D341Med (cell line): Measurements from ENCODE around the gene ANO9.

Experiments
- DNase-seq: peaks from one replicate; pipeline ENCODE4 v3.0.0; 2012; ENCODE audit warnings: low spot score

The ANO9 gene

DNA sequence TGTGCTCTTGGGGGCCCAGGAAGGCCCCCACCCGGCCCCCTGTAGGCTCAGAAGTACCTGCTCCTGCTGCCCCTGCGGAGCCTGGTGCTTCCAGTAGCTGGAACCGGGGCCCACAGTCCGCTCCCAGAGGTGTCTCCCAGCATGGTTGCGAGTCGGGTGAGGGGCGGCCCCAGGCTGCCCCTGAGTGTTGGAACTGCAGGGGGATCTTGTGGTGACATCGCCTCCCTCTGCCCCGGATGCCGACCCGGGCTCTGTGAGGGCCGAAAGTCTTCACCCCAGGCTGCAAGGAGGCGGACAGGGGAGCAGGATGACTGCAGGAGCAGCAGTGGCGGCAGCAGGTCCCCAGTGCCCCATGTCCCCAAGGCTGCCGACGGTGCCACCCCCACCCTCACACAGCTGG is 57.3 kb downstream of the ANO9 start:
- DNase-seq: no peak

DNA sequence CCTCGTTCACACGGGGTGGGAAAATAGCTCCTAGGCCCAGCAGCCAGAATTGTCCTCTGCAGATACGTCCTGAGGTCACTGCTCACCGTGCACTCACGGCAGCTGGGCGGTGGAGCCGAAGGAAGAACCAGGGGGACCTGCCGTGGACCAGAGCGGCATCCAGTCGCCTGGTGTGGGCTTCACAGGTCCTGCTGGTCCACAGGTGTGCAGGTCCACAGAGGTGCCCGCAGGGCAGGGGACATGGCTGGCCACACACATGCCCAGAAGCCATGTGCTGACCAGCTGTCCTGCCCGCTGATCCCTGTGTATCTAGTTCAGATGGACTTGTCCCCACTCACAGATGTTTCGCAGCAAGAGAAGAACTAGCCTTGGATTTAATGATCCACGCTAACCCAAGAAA is 58.4 kb downstream of the ANO9 start:
- no peak for DNase-seq

DNA sequence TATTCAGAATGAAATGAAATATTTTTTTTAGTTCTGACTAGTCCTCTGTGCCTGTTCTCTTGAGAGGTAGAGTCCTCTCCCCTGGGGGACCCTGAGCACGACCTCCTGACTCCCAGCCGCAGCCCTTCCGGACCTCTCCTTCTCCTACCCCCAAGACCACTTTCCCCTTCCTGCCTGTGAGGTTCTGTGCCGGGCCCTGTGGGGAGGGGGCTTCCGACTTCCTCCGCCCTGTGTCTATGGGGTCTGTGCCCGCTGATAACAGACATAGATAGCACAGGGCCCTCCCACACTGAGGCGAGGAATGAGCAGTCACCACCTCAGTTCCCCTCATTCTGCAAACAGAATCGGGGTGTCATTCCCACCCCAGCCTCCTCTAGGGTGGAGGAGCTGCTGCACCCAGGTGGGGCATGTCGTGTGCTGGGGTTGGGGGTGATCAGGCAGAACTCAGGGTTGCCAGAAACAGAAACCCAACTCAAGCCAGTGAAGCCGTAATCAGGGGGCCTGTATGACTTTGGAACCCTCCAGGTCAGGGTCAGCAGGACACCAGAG is 59.7 kb downstream of the ANO9 start:
- no peak for DNase-seq

DNA sequence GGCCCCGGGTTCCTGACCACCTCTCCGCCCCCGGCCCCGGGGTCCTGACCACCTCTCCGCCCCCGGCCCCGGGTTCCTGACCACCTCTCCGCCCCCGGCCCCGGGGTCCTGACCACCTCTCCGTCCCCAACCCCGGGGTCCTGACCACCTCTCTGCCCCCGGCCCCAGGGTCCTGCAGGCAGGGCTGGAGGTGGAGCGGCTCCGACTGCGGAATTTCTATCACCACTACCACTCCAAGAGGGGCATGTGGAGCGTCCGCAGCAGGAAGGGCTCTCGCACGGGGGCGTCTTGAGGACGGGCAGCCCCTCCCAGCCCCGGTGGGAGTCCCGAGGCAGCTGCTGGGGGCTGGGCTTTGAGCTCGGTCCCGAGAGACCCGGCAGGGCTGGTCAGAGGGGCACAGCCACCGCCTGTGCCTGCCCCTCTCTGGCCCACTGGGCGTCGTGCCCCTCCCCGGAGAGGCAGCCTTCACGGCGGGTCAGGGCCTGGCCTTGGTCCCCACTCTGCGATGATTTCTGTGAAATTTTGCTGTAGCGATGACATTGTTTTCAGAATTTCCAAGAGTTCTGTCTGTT is 60.2 kb downstream of the ANO9 start:
- DNase-seq: no peak

DNA sequence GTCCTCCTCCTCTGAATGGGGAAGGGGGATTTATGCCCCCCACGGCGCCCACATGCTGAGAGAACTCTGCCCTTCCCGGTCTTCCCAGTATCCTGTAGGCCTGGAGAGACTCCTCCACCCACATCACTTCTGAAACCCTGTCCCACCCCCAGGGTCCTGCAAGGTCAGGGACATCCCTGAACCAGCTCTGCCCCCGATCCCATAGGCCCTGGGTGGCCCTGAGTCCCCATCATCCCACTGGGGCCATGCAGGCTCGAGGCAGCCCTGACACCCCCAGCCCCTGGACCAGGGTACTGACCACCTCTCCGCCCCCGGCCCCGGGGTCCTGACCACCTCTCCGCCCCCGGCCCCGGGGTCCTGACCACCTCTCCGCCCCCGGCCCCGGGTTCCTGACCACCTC is 60.8 kb downstream of the ANO9 start:
- DNase-seq: no peak

DNA sequence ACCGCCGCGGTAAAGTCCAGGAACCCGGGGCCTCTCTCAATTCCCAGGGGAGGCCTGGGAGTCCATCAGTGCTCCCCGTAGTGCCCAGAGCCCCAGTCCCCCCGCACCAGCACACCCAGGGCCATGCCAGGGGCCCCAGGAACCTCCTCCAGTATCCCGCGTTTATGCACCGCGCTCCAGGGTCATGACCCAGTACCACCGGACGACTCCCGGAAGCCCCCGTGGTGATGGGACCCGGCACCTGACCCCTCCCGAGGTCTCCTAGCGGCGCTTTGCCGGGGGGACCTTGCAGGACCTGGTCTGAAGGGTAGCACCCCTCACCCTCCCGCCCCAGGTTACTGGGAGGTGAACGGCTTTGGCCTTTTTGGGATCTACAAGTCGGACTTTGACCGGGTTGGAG is 61.3 kb downstream of the ANO9 start:
- no peak for DNase-seq

DNA sequence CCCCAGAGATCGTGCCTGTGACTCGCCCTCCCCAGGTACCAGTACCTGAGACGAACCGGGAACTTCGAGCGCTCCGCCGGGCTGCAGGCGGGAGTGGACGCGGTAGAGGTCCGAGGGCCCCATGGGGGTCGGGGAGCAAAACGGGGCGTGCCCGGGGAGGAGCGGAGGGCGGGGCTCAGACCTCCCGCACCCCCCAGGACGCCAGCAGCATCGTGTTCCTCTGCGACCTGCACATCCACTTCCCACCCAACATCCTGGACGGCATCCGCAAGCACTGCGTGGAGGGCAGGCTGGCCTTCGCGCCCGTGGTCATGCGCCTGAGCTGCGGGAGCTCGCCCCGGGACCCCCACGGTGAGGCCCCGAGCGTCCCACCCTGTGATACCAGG is 61.7 kb downstream of the ANO9 start:
- no peak for DNase-seq

DNA sequence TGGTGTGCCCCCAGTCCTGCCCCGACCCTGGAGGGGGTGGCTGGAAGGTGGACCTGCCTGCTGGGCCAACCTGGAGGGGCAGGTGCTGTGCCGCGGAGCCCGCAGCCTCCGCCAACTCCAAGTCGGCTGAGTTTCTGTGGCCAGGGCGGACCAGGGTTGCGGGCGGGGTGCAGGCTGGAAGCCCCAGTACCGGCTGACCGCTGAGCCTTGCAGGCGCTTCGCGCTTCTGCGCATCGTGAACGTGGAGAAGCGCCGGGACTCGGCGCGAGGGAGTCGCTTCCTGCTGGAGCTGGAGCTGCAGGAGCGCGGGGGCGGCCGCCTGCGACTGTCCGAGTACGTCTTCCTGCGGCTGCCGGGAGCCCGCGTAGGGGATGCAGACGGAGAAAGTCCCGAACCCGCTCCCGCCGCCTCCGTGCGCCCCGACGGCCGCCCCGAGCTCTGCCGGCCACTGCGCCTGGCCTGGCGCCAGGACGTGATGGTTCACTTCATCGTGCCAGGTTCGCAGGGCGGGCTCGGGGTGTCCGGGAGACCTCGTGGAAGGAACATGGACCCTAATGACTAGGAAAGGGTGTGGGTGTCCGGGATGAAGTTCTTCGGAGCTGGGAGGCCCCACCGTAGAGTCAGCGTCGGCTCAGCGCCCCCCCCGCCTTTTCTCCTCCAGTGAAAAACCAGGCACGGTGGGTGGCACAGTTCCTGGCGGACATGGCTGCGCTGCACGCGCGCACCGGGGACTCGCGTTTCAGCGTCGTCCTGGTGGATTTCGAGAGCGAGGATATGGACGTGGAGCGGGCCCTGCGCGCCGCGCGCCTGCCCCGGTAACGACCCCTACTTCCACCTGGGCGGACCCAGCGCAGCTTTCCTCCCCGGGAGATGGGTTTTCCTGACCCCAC is 62.4 kb downstream of the ANO9 start:
- DNase-seq: no peak

DNA sequence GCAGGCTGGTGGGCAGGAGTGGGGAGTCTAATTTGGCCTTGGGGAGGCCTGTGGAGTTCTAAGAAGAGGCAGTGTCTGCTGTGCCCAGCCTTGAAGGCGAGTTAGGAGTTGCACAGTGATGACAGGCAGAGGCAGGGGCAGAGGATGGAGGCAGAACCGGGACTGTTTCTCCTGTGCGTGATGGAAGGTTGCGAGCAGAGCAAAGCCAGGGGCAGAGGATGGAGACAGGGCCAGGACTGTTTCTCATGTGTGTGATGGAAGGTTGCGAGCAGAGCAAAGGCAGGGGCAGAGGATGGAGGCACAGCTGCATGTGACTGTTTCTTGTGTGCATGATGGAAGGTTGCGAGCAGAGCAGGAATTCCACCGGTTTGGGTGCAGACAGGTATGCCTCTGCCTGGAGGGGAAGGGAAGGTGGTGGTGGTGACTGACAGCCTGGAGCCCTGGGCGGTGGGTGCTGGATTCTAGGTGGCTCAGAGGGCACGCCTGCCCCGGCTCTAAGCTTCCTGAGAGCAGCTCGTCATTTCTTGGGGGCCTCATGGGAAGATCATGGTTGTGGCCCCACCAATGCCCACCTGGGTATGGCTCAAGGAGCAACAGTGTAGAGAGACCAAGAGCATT is 63.8 kb downstream of the ANO9 start:
- no peak for DNase-seq

DNA sequence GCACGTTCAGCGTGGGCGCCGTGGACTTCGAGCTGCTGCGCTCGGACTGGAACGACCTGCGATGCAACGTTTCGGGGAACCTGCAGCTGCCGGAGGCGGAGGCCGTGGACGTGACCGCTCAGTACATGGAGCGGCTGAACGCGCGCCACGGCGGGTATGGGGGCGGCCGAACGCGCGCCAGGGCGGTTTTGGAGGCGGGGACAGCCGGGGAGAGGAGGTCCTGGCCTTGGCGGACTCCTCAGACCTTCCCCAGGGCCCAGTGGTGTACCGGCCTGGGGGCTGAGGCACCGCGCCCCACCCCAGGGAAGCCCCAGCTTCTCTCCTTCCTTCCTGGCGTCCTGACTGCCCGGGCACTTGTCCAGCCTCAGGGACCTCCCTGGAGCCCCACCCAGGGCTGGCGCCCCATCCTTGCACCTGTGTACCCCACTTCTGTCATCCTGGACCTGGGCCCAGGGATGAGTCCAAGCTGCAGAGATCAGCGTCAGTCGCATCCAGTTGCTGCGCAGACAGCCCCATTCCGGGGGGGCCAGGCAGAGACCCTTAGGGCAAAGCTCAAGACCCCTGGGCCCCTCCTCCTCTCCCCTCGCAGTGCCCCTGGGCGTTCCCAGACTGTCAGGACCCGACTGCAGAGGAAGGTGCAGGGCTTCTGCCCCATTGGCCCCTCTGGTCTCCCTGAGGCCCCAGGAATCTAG is 64.5 kb downstream of the ANO9 start:
- DNase-seq: no peak

DNA sequence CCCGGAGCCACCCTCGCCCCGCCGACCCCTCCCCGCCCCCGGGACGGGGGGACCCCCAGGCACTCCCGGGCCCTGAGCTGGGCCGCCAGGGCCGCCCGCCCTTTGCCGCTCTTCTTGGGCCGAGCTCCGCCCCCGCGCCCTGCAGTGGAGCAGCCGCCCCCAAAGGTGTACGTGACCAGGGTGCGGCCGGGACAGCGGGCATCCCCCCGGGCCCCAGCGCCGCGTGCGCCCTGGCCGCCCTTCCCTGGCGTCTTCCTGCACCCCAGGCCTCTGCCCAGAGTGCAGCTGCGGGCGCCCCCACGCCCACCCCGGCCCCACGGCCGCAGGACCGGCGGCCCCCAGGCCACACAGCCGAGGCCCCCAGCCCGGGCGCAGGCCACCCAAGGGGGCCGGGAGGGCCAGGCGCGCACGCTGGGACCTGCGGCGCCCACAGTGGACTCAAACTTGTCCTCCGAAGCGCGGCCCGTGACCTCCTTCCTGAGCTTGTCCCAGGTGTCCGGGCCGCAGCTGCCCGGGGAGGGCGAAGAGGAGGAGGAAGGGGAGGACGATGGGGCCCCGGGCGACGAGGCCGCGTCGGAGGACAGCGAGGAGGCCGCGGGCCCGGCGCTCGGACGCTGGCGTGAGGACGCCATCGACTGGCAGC is 65.2 kb downstream of the ANO9 start:
- no peak for DNase-seq

DNA sequence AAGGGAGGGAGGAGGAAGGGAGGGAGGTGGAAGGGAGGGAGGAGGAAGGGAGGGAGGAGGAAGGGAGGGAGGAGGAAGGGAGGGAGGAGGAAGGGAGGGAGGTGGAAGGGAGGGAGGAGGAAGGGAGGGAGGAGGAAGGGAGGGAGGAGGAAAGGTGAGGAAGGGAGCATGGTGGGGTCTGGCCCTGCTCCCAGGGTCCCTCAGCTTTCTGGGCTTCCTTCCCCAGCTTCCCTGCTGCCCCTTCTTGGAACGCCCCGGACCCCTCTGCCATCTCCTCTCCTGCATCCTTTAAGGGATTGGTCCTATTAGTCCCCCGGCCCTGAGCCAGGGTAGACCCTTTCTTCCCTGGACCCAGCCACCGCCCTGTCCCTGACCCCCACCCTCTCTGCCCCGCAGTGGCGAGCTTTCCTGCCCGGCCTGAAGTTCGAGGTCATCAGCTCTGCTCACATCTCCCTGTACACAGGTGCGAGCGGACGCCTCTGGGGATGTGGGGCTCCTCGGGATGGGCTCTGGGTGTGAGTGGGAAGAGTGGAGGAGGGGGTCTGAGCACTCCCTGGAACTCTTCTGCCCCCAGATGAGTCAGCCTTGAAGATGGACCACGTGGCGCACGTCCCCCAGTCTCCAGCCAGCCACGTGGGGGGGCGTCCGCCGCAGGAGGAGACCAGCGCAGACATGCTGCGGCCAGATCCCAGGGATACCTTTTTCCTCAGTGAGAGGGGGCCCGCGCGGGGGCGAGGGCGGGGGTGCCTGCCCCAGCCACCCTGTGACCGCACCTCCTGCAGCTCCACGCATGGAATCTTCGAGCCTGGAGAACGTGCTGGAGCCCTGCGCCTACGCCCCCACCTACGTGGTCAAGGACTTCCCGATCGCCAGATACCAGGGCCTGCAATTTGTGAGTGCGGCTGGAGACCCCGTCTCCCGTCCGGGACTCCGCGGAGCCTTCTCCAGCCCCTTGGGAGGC is 66.5 kb downstream of the ANO9 start:
- peak; percentile 27 for DNase-seq

DNA sequence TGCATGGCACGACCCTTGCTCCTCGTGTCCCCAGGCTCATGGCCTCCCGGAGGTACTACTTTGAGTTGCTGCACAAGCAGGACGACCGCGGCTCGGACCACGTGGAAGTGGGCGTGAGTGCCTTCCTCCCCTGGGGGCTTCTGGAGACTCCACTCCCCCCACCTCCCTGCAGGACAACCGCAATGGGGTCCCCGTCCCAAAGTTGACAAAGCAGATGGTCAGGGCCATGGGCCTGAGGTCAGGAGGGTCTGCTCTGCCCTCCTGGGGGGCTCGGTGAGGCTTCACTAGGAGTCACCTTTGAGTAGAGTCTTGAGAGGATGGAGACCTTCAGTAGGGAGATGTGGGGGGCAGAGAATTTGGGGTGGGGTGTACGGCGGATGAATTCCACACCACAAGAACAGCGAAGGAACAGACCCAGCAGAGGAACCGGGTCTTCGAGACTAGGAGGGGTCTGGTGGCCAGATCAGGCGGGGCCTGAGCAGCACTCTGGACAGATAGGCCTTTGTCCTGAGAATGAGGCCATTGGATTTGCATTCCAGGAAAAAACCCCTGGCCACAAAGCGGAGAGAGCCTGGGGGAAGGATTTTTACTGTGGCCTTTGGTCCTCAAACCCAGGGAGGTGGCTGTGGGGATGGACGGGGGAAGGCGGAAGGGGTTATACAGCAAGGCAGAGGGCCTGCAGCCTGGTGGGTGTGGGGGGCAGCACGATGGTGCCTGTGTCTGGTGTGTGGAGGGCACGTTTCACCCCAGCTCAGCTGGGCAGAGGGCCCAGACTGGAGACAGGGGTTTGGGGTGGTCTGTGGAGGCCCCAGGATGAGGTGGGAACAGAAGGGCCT is 67.9 kb downstream of the ANO9 start:
- DNase-seq: no peak

DNA sequence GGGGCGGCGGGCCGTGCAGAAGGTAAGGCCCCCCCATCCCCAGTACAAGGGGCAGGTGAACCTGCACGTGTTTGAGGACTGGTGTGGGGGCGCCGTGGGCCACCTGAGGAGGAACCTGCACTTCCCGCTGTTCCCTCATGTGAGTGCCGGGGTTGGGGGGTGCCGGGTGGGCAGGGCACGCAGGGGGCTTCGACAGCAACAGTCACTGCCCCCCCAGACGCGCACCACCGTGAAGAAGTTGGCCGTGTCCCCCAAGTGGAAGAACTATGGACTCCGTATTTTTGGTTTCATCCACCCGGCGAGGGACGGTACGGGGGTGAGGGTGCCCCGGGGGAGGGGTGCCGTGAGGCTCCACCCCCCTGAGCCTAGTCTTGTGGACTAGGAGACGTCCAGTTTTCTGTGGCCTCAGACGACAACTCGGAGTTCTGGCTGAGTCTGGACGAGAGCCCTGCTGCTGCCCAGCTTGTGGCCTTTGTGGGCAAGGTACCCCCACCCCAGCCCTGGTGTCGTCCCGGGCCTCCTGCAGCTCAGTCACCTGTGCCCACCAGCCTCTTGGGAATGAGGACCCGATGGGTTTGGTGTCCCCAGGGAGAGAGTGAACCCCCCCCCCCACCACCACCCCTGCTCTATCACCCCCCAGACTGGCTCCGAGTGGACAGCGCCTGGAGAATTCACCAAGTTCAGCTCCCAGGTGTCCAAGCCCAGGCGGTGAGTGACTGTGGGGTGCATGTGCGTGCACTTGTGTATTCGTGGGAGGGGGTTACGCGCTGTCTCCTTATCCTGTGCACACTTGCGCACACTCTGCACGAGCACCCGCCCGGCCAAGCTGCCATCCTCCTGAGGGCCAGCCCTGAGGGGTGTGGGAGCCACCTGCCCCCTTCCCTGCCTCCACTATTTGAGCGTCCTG is 68.7 kb downstream of the ANO9 start:
- DNase-seq: no peak

DNA sequence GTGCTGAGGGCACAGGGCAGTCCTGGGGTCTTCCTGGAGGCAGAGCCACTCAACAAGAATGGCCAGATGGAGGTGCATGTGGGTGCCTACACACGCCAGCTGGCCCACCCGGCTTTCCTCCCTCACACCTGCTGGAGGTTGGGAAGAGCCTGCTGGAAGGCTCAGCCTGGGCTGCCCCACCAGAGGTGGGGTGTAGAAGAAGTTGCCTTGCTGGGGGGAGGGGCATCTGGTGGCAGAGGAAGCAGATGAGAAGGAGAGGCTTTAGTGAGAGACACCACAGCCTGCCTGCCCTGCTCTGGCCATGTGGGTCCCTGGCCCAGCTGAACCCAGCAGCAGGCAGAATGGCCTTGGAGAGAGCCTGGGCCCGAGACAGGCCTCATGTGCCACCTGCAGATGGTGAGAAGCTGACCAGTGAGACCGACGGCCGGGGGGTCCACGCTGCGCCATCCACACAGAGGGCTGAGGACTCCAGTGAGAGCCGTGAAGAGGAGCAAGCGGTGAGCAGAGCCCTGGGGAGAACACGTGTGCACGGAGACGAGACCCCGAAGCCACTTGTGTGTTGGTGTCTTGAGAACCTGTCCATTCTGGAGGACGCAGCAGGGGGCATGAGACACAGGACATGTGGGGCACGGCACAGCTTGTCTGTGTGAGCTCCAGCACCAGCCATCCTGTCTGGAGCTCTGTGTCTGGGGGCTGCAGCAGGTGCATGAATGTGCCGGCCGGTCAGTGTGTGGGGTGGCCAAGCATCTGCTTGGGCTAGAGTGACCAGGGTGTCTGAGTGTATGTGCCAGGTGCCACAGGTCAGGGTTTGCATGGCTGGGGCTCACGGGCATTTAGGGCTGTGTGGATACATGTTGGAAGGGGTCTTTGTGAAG is 69.9 kb downstream of the ANO9 start:
- peak; percentile 55 for DNase-seq

DNA sequence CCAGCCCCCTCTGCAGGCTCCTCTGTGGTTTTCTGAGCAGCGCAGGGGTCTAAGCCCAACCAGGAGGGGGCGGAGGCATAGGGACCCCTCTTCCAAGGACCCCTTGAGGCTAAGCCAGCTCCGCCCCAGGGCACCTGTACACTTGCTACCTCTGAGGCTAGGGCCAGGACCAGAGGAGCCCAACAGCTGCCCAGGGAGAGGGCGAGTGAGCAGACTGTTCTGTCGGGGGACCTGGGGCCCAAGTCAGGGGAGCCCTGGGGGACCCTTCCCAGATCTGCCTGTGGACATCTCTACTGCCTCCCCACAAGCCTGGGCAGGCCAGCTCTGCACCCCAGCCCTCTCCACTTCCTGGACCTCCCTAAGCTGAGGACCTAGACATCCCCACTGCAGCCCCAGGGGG is 70.8 kb downstream of the ANO9 start:
- peak; percentile 41 for DNase-seq

DNA sequence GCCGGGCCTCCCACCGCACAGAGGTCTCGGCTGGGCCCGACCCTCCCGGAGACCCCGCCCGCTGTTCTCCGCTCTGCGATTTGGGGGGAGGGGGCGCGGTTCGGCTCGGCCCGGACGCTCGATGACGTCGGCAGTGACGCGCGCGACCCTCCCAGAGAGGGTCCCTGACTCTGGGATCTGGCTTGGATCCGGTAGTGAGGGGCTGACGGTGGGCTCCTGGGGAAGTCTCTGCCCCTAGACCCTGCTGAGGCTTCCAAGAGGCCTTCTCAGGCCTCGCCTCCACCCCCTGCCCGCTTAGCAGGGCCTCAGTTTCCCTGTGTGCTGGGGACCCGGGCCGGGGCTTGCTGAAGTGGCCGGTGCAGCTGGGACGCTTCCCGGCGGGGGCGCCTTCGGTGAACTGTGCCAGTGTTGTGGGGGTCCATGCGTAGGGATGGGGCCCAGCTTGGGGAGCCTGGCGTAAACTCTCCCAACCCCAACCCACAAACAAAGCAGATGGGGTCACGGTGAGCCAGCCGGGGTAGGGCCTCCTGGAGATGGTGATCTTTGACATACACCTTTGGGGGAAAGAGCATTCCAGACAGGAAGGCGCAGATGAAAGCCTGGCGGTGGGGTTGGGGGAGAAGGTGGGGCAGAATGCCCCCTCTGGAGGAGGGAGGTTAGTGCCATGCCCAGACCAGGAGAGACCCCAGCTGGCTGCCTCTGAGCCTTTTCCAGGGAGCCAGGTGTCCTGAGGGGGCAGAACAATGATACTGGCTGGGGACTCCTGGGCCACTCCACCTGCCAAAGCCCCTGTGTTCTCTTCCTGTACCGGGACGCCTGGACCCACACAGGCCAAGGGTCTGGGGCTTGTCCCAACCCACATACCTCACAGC is 71.5 kb downstream of the ANO9 start:
- DNase-seq: peak; percentile 59
